Heart left ventricle (tissue), 16 donors: ENCODE data around the gene RPRD1B. TPM values are rescaled to one million over a fixed set of nuclear protein-coding genes. Genes with fewer than 3 reads are reported as not detected.

ENCODE experiments used
- ATAC-seq, 4 donors: fragments of 200-7000 bp; cut with Tn5 transposase; one replicate each; pipeline ENCODE4 v1.9.1; 2020 to 2022; ENCODE audit warnings: moderate library complexity in 4 of 4, mild to moderate bottlenecking in 3 of 4, moderate number of reproducible peaks in 1 of 4
- DNase-seq, 5 donors: peaks; one replicate each; pipeline ENCODE4 v3.0.0-alpha.2; 2020
- H3K27ac ChIP-seq, 12 donors: fragments of 200-600 bp; sonication (generic) in 4 of 12; one replicate each; pipeline versions ENCODE4 v1.5.0 to v1.8.0; 2016 to 2022; ENCODE audit warnings: mild to moderate bottlenecking in 2 of 12
- H3K27me3 ChIP-seq, 9 donors: fragments of 200-600 bp; sonication (generic) in 2 of 9; one replicate each; pipeline versions ENCODE4 v1.5.1 to v1.8.0; 2016 to 2022; ENCODE audit warnings: mild to moderate bottlenecking in 3 of 9
- H3K36me3 ChIP-seq, 9 donors: fragments of 200-600 bp; sonication (generic) in 2 of 9; one replicate each; pipeline versions ENCODE4 v1.5.0 to v1.8.0; 2018 to 2022; ENCODE audit warnings: mild to moderate bottlenecking in 2 of 9
- H3K4me1 ChIP-seq, 12 donors: fragments of 200-600 bp; sonication (generic) in 4 of 12; one replicate each; pipeline versions ENCODE4 v1.5.0 to v1.8.0; 2016 to 2022; ENCODE audit warnings: mild to moderate bottlenecking in 3 of 12
- H3K4me3 ChIP-seq, 12 donors: fragments of 200-600 bp; sonication (generic) in 4 of 12; one replicate each; pipeline versions ENCODE4 v1.5.0 to v1.8.0; 2017 to 2022; ENCODE audit warnings: mild to moderate bottlenecking in 9 of 12, moderate library complexity in 4 of 12
- H3K9me3 ChIP-seq, 12 donors: fragments of 200-600 bp; sonication (generic) in 4 of 12; one replicate each; pipeline versions ENCODE4 v1.5.0 to v1.8.0; 2016 to 2022; ENCODE audit warnings: mild to moderate bottlenecking in 1 of 12
- POLR2A ChIP-seq, 2 donors: fragments of 450-650 bp; IDR thresholded peaks; one replicate each; pipeline ENCODE4 v1.6.1; 2017; ENCODE audit warnings: antibody characterized with exemption in 2 of 2, mild to moderate bottlenecking in 2 of 2, moderate library complexity in 2 of 2
- WGBS, 4 donors: extraction: QIAGEN DNeasy Blood & Tissue Kit in 2 of 4; methylation state at CpG; one replicate each; pipeline versions ENCODE4 v1.1.5 to v1.1.7; 2013 to 2018; 5-methylcytosine and 5-hydroxymethylcytosine counted together
- intact Hi-C, 10 donors: fragments of 100-400 bp; cut with DNase I; formaldehyde crosslinking; loops; one replicate each; pipeline versions ENCODE4 v1.11.1 to v1.14.2; 2022
- polyA plus RNA-seq, 2 donors: library from polyadenylated mRNA; stranded (reverse); fragments of 200-250 nt; gene quantifications; one replicate each; pipeline ENCODE4 v1.2.3, GENCODE V29; 2013
- total RNA-seq, 9 donors: library from RNA; depleted of rRNA in 2 of 9; stranded (reverse); fragments of >200 nt in 2 of 9; fragmentation: NEBNext Ultra II Directional in 3 of 9; extraction: Animal tissue kit (Norgen Biotek cat#: 25700) in 3 of 9; gene quantifications; one replicate each; pipeline versions ENCODE4 v1.1.0 to v1.2.4, GENCODE V29; 2016 to 2023
- TF ChIP-seq, protein P1 (sequence below), 12 donors: fragments of 200-600 bp; sonication (generic) in 4 of 12; IDR thresholded peaks; one replicate each; pipeline versions ENCODE4 v1.5.0 to v1.8.0; 2018 to 2022; ENCODE audit warnings: antibody characterized with exemption in 12 of 12, mild to moderate bottlenecking in 5 of 12
- donor health status: ischemic (EF 13 %, LVEDD 7.1; RV severe dilation, severe dysfunction).
- donor health status: healthy with polysubstance abuse.
- donor health status: DM: no; HTN: yes; CAD: no.
- donor health status: DM: no; HTN: no; CAD: no.
- donor health status: ischemic (EF 25% LVEDD 6.9; RV normal size, moderate dysfunction).
- donor health status: ischemic (EF 25% LVEDD 5.7; RV mildly dilated, moderate dysfunction).
- donor health status: healthy.
- donor health status: DM: yes; HTN: yes; CAD: no.
- donor health status: ischemic (EF 35%, LVEDD 5.7; RV mildly dilated, moderate dysfunction).
- donor health status: nonischemic (EF 11% LVEDD 7.7; RV severe dilation, severe dysfunction).
- donor health status: DM: yes; HTN: yes; CAD: no.
- donor health status: PGD.
- donor health status: ischemic (EF 29% LVEDD 5.4; RV normal size, mild dysfunction).
- donor health status: nonischemic (EF 23%, LVEDD 6.1; RV moderate dilation, normal function).

Gene RPRD1B
- total and polyA plus RNA-seq, 11 donors: 9.1 to 60.2 (median 41.8) TPM

GRCh38 chr20:38132910-38133501, 99.5 kb downstream of the RPRD1B start:
- peaks cover 2 to 83% (median 76%) of the 10 kb centered on the region in 9 donors for H3K36me3 ChIP-seq
- H3K4me3 ChIP-seq: no peak overlapping the region
- intact Hi-C loops: no loop called here
- peak in 1 of 5 donors; percentile 23 for DNase-seq
- ATAC-seq: no peak
- H3K27ac ChIP-seq: peak overlapping the region in 7 of 12 donors; percentile 23 to 81 (median 77)
- 83 to 91% (median 84%) methylated on average over 11 of the region's 11 CpGs for WGBS, 4 donors
- no peak for TF ChIP-seq POLR2A (IDR thresholded peaks at IDR 0.05)
- TF ChIP-seq, protein P1, sequence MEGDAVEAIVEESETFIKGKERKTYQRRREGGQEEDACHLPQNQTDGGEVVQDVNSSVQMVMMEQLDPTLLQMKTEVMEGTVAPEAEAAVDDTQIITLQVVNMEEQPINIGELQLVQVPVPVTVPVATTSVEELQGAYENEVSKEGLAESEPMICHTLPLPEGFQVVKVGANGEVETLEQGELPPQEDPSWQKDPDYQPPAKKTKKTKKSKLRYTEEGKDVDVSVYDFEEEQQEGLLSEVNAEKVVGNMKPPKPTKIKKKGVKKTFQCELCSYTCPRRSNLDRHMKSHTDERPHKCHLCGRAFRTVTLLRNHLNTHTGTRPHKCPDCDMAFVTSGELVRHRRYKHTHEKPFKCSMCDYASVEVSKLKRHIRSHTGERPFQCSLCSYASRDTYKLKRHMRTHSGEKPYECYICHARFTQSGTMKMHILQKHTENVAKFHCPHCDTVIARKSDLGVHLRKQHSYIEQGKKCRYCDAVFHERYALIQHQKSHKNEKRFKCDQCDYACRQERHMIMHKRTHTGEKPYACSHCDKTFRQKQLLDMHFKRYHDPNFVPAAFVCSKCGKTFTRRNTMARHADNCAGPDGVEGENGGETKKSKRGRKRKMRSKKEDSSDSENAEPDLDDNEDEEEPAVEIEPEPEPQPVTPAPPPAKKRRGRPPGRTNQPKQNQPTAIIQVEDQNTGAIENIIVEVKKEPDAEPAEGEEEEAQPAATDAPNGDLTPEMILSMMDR (IDR thresholded peaks at IDR 0.05): no peak
- H3K4me1 ChIP-seq: peaks cover 6 to 66% (median 30%) of the 10 kb centered on the region in 12 donors
- no peaks in the 10 kb centered on the region for H3K9me3 ChIP-seq
- H3K27me3 ChIP-seq: no peaks in the 10 kb centered on the region

DNA sequence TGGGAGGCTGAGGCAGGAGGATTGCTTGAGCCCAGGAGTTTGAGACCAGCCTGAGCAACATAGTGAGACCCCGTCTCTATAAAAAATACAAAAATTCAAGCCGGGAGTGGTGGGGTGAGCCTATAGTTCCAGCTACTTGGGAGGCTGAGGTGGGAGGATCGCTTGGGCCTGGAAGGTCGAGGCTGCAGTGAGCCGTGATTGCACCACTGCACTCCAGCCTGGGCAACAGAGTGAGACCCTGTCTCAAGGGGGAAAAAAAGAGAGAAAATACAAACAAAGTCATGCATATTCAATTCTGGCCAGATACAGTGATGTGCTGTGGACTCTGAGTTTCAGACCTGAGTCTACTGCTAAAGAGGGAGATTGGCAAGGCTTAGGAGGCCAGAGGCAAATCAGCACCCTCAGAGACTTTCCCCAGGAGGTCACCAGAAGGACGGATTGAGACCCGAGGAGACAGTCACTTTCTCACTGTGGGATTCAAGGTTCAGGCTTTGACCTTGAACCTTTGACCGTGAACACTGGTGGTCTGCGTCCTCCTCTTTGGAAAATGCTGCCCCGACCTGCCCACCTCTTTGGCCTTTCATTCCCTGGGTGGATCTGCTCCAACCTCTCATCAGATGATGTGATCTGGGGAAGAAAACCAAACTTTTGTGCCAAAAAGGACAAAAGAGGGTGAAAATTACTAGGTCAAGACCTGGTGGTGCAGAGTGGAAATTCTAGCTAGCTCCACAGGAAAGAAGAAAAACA, 100.3 kb downstream of the RPRD1B start:
- 75 to 76% (median 75%) methylated on average over 10 of the region's 10 CpGs for WGBS, 4 donors
- H3K27ac ChIP-seq: peak overlapping the region; percentile 38 to 84 (median 76)
- no peak for TF ChIP-seq POLR2A (IDR thresholded peaks at IDR 0.05)
- TF ChIP-seq, protein P1 (IDR thresholded peaks at IDR 0.05): no peak
- ATAC-seq (no peak), DNase-seq (peak in 1 of 5 donors; percentile 19)
- peaks cover 2 to 86% (median 81%) of the 10 kb centered on the region in 9 donors for H3K36me3 ChIP-seq
- no peaks in the 10 kb centered on the region for H3K9me3 ChIP-seq
- intact Hi-C loops: no loop called here
- H3K27me3 ChIP-seq: no peaks in the 10 kb centered on the region
- H3K4me1 ChIP-seq: peaks cover 6 to 59% (median 29%) of the 10 kb centered on the region in 12 donors
- no peak overlapping the region for H3K4me3 ChIP-seq

DNA sequence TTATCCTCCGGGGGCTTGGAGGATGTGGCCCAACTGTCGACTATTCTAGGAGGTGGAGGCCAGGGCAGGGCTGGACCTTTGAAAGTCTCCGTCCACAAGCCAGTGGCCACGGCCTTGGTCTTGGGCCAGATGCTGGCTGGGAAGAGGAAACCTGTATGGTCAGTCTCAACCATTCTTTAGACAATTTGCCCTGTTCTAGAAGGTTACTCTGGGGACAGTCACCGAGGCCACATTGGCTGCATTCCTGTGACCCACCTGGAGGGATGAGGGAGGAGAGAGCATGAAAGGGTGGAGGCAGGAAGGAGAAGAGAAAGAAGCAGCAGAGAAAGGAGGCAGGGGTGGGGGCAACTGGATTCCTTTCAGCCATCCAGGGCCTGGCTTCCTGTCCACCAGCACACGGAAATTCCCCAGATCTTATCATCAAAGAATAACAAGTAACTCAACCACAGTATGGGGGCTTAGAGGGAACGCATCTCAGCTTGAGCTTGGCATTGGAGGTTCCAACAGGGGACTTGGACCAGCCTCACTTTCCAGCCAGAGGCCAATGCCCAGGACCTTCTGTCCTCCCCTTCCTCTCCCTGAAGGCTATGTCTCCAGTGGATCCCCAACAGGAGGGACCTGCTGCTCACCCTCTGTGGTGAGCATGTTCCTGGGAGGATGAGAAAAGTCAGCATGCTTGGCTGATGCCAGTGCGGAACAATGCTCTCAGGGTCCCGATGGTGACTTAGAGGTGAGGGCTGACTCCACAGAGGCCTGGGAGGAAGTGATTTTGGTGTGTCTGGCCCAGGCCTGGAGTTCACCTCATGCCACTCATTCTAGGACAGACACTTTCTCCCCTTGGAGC, 101.1 kb downstream of the RPRD1B start:
- peak overlapping the region; percentile 46 to 84 (median 76) for H3K27ac ChIP-seq
- TF ChIP-seq, protein P1 (IDR thresholded peaks at IDR 0.05): no peak
- no peak for TF ChIP-seq POLR2A (IDR thresholded peaks at IDR 0.05)
- H3K27me3 ChIP-seq: no peaks in the 10 kb centered on the region
- intact Hi-C loops: no loop called here
- no peak overlapping the region for H3K4me3 ChIP-seq
- no peaks in the 10 kb centered on the region for H3K9me3 ChIP-seq
- WGBS, 4 donors: 35 to 48% (median 41%) methylated on average over 7 to 9 of the region's 9 CpGs
- peak; percentile 2 to 45 (median 6) for ATAC-seq
- DNase-seq: peak in 1 of 5 donors; percentile 63
- peaks cover 2 to 88% (median 82%) of the 10 kb centered on the region in 9 donors for H3K36me3 ChIP-seq
- H3K4me1 ChIP-seq: peaks cover 6 to 59% (median 30%) of the 10 kb centered on the region in 12 donors
